ENCODE measurements around the gene PRKN. TPM values are rescaled to one million over a fixed set of nuclear protein-coding genes. Genes with fewer than 3 reads are reported as not detected.

PRKN gene
- total and polyA plus RNA-seq, 8 donors: 0.82 to 7.2 (median 2.9) TPM

DNA sequence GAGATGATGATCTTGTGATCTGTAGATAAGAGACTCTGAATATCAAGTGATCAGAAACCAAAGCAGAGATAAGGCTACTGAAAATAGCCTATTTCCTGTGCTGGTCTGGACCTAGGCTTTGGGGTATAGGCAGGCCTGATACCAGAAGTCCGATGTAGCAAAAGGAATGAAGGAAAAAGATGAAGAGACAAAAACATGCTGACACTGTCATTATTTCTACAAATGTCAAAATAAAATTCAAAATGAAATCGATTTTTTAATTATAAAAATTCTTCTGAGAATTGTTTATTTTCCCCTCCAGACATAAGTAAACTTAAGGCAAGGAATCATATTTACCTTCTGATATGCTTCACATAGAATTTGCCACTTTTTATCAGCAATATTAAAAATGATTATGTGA, 252.8 kb downstream of the PRKN start:
- no peaks in the 10 kb centered on the region for H3K9me3 ChIP-seq
- no peaks in the 10 kb centered on the region for H3K27me3 ChIP-seq
- TF ChIP-seq, protein P1, sequence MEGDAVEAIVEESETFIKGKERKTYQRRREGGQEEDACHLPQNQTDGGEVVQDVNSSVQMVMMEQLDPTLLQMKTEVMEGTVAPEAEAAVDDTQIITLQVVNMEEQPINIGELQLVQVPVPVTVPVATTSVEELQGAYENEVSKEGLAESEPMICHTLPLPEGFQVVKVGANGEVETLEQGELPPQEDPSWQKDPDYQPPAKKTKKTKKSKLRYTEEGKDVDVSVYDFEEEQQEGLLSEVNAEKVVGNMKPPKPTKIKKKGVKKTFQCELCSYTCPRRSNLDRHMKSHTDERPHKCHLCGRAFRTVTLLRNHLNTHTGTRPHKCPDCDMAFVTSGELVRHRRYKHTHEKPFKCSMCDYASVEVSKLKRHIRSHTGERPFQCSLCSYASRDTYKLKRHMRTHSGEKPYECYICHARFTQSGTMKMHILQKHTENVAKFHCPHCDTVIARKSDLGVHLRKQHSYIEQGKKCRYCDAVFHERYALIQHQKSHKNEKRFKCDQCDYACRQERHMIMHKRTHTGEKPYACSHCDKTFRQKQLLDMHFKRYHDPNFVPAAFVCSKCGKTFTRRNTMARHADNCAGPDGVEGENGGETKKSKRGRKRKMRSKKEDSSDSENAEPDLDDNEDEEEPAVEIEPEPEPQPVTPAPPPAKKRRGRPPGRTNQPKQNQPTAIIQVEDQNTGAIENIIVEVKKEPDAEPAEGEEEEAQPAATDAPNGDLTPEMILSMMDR (IDR thresholded peaks at IDR 0.05): no peak
- ATAC-seq: no peak
- no peak for FAIRE-seq
- intact Hi-C loops (cut with DNase I): no loop called here
- H3K4me1 ChIP-seq: no peaks in the 10 kb centered on the region
- no peak overlapping the region for H3K27ac ChIP-seq
- WGBS, 2 donors: 51 to 53% methylated on average over 2 of the region's 2 CpGs
- no peaks in the 10 kb centered on the region for H3K36me3 ChIP-seq
- no peak for DNase-seq
- H3K4me3 ChIP-seq: no peak overlapping the region

DNA sequence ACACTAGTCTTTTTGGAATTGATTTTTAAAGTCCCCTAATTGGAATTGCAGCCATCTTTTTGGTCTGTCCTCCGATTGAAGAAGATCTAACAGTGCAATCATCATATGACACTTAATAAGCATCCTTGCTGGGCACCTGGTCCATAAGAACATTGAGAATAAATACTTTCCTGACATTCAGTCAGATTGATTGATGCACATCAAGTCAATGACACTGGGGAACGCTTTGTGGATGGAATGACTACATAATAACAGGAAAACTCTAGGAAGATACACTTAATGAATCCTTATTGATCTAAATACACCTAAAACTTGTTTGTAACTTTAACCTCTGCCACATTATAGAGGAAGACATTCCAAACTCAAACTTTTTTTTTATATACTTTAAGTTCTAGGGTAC, 255.7 kb downstream of the PRKN start:
- no peak overlapping the region for H3K27ac ChIP-seq
- 84 to 92% methylated on average over 2 of the region's 2 CpGs for WGBS, 2 donors

DNA sequence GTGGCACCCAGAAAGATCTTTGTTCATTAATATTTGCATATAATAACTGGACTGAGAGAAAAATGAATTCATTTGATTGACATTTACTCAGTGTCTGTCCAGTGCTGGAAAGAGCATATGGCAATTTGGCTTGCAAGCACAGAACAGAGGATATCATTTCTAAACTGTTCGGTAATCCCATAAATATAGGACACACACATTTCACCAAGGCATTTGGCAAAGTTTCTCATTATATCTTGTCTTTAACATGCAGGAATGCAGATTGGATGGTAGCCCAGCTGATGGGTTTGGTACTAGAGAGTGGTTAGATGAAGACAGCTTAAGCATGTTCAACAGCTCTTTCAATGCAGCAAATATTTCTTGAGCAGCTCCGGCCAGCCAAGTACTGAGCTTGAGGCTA, 259.2 kb downstream of the PRKN start:
- 86 to 92% methylated on average over 2 of the region's 2 CpGs for WGBS, 2 donors
- DNase-seq (no peak), FAIRE-seq (no peak), ATAC-seq (no peak)
- no peaks in the 10 kb centered on the region for H3K27me3 ChIP-seq
- H3K9me3 ChIP-seq: no peaks in the 10 kb centered on the region
- TF ChIP-seq, protein P1 (IDR thresholded peaks at IDR 0.05): no peak
- intact Hi-C loops (cut with DNase I): no loop called here
- H3K4me3 ChIP-seq: no peak overlapping the region
- H3K36me3 ChIP-seq: no peaks in the 10 kb centered on the region
- no peaks in the 10 kb centered on the region for H3K4me1 ChIP-seq
- H3K27ac ChIP-seq: no peak overlapping the region

More for the DNA sequence above, 255.7 kb downstream of the PRKN start:
- TF ChIP-seq, protein P1 (IDR thresholded peaks at IDR 0.05): no peak
- no peaks in the 10 kb centered on the region for H3K9me3 ChIP-seq
- intact Hi-C loops (cut with DNase I): no loop called here
- no peaks in the 10 kb centered on the region for H3K4me1 ChIP-seq
- FAIRE-seq: no peak
- H3K4me3 ChIP-seq: no peak overlapping the region
- DNase-seq: no peak
- H3K36me3 ChIP-seq: no peaks in the 10 kb centered on the region
- no peak for ATAC-seq
- H3K27me3 ChIP-seq: no peaks in the 10 kb centered on the region

DNA sequence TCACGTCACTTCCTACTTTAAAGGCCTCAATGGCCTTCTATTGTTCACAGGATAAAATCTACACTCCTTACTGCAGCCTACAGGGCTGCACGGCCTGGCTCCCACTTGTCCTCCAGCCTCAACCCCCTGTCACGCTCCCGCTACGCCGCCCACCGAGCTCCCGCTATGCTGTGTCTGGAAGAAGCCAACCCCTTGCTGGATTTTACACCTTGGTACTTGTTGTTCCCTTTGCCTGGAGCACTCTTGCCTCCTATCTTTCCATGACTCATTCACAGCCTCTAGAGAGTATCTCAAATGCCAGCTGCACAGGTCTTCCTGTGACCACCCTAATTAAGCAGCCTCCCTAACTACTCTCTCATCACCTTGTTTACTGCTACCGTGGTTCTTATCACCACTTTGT, 259.9 kb downstream of the PRKN start:
- WGBS, 2 donors: 95 to 96% methylated on average over 9 of the region's 9 CpGs
- no peak for DNase-seq

DNA sequence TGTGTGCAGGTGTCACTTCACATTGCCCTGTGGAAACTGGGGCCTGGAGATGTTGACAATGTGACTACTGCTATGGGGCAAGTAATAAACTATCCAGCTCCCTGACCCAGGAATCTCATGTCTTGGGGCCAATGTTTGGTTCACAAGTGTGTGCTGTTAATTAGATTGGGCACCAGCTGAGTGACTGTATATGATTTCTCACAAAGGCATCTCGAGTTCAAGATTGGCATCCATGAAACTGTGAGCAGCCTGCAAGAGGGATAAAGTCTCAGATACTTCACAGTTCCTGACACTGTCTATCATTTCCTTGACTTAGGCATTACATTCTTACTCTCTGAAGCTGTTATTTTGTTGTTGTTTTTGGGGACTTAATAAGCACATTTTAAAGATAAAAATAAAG, 264.0 kb downstream of the PRKN start:
- H3K36me3 ChIP-seq: no peaks in the 10 kb centered on the region
- H3K4me1 ChIP-seq: no peaks in the 10 kb centered on the region
- TF ChIP-seq, protein P1 (IDR thresholded peaks at IDR 0.05): no peak
- H3K9me3 ChIP-seq: no peaks in the 10 kb centered on the region
- 41 to 70% methylated on average over 1 of the region's 1 CpG for WGBS, 2 donors
- H3K4me3 ChIP-seq: no peak overlapping the region
- H3K27ac ChIP-seq: no peak overlapping the region
- FAIRE-seq (no peak), DNase-seq (no peak), ATAC-seq (no peak)
- H3K27me3 ChIP-seq: no peaks in the 10 kb centered on the region
- intact Hi-C loops (cut with DNase I): no loop called here

More for the DNA sequence above, 259.9 kb downstream of the PRKN start:
- intact Hi-C loops (cut with DNase I): no loop called here
- no peak overlapping the region for H3K27ac ChIP-seq
- no peak for FAIRE-seq
- TF ChIP-seq, protein P1 (IDR thresholded peaks at IDR 0.05): no peak
- H3K9me3 ChIP-seq: no peaks in the 10 kb centered on the region
- H3K27me3 ChIP-seq: no peaks in the 10 kb centered on the region
- H3K36me3 ChIP-seq: no peaks in the 10 kb centered on the region
- no peak overlapping the region for H3K4me3 ChIP-seq
- H3K4me1 ChIP-seq: no peaks in the 10 kb centered on the region
- ATAC-seq: no peak

All from pancreas (tissue), 10 donors.